Measurements from ENCODE around the gene SERTAD4. TPM values are rescaled to one million over a fixed set of nuclear protein-coding genes. Genes with fewer than 3 reads are reported as not detected.

Gene SERTAD4
- total RNA-seq, 1 donor from 2014 or later = 1.5 TPM

Other genes starting within 250 kb of the SERTAD4 start
- gene HHAT, start 96.1 kb downstream of the SERTAD4 start, total RNA-seq = 1.6 TPM in 2 replicates

All from pulmonary artery endothelial cell (primary cell).